OCI-LY1 (cell line): Measurements from ENCODE around the gene GLP2R.

Experiments used
- EZH2 ChIP-seq: fragments of 200-600 bp; sonication (generic), shearing (Covaris generic); IDR thresholded peaks from 2 replicates; pipeline ENCODE4 v1.8.0; 2017; ENCODE audit warnings: borderline replicate concordance, mixed run types, mild to moderate bottlenecking, antibody characterized with exemption, low read length, moderate library complexity, mixed read lengths
- TF ChIP-seq, protein P1 (sequence below): fragments of 200-600 bp; sonication (generic), shearing (Covaris generic); IDR thresholded peaks from 2 replicates; pipeline ENCODE4 v1.5.1; 2017; ENCODE audit warnings: mild to moderate bottlenecking, antibody characterized with exemption, low read length, moderate library complexity, mixed read lengths

DNA sequence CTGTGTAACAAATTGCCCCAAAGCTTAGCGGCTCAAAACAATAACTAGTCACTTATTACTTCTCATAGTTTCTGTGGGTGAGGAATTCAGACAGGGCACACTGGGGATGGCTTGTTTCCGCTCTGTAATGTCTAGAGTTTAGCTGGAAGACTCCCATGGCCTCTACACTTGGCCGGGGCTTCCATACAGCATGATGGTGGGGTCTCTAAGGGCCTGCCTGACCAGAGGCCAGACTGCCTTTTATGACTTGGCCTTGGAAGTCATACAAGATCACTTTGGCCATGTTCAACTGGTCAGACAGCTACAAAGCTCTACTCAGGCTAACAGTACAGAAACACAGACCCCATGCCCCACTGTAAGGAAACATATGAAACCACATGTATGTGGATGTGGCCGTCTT lies 8.2 kb downstream of the GLP2R start:
- TF ChIP-seq, protein P1, sequence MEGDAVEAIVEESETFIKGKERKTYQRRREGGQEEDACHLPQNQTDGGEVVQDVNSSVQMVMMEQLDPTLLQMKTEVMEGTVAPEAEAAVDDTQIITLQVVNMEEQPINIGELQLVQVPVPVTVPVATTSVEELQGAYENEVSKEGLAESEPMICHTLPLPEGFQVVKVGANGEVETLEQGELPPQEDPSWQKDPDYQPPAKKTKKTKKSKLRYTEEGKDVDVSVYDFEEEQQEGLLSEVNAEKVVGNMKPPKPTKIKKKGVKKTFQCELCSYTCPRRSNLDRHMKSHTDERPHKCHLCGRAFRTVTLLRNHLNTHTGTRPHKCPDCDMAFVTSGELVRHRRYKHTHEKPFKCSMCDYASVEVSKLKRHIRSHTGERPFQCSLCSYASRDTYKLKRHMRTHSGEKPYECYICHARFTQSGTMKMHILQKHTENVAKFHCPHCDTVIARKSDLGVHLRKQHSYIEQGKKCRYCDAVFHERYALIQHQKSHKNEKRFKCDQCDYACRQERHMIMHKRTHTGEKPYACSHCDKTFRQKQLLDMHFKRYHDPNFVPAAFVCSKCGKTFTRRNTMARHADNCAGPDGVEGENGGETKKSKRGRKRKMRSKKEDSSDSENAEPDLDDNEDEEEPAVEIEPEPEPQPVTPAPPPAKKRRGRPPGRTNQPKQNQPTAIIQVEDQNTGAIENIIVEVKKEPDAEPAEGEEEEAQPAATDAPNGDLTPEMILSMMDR = no peak
- TF ChIP-seq EZH2 = no peak
